GM12874 (cell line): Measurements from ENCODE around the gene P2RY2.

ENCODE experiments used
- TF ChIP-seq, protein P1 (sequence below): IDR thresholded peaks from 2 replicates; pipeline ENCODE4 v1.5.1; 2011; ENCODE audit warnings: low read depth, mild to moderate bottlenecking, control low read depth, low read length, moderate library complexity; ENCODE audit not compliant: insufficient read depth

Gene P2RY2

DNA sequence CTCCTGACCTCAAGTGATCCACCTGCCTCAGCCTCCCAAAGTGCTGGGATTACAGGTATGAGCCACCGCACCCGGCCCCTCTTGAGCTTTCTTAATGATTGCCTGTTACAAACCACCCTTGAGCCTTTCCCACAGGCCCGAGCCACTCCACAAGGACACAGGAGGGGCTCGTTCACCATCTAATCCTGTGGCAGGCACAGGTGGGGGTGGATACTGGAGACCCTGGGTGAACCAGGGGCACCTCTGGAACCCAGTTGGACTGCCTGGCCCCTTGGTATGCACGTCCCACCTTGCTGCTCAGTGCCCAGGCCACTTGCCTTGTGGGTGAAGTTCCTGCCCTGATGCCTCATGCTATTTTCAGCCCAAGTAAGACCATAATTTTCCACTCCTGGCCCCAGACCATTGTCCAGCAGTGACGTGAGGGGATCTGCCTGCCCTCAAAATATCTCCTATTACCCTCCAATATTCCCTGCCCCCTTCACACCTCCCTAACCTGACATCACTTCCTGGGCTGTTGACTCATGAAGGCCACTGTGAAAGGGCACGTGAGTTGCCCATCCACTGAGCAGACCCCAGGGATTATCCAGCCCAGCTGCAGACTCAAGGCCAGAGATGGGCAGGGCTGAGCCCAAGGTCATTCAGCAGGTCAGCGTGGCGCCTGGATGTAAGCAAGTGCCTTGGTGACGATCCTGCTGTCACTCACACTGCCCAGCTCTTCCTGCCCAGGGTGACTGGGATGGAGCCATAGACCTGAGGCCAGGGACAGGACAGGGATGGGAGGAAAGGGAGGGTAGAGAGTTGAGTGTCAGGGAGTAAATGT, 19.6 kb downstream of the P2RY2 start:
- TF ChIP-seq, protein P1, sequence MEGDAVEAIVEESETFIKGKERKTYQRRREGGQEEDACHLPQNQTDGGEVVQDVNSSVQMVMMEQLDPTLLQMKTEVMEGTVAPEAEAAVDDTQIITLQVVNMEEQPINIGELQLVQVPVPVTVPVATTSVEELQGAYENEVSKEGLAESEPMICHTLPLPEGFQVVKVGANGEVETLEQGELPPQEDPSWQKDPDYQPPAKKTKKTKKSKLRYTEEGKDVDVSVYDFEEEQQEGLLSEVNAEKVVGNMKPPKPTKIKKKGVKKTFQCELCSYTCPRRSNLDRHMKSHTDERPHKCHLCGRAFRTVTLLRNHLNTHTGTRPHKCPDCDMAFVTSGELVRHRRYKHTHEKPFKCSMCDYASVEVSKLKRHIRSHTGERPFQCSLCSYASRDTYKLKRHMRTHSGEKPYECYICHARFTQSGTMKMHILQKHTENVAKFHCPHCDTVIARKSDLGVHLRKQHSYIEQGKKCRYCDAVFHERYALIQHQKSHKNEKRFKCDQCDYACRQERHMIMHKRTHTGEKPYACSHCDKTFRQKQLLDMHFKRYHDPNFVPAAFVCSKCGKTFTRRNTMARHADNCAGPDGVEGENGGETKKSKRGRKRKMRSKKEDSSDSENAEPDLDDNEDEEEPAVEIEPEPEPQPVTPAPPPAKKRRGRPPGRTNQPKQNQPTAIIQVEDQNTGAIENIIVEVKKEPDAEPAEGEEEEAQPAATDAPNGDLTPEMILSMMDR = no peak

DNA sequence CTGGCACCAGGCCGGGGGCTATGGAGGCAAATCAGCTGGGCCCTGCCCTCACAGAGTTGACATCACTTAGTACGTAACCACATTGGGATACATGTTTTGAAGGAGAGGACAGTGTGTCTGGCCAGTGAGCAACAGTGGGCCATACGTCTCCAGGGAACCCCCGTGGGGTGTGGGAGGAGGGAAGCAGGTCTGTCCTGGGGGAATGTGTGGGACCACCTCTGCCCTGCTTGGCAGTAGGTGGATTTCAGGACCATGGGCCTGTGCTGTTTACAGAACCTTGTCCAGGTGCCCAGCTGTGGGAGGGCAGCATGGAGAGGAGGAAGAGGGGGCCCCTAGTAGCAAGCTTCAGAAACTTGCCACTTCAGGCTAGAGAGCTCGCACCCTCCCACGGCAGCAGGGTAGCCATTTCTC, 21.0 kb downstream of the P2RY2 start:
- TF ChIP-seq, protein P1 = no peak

DNA sequence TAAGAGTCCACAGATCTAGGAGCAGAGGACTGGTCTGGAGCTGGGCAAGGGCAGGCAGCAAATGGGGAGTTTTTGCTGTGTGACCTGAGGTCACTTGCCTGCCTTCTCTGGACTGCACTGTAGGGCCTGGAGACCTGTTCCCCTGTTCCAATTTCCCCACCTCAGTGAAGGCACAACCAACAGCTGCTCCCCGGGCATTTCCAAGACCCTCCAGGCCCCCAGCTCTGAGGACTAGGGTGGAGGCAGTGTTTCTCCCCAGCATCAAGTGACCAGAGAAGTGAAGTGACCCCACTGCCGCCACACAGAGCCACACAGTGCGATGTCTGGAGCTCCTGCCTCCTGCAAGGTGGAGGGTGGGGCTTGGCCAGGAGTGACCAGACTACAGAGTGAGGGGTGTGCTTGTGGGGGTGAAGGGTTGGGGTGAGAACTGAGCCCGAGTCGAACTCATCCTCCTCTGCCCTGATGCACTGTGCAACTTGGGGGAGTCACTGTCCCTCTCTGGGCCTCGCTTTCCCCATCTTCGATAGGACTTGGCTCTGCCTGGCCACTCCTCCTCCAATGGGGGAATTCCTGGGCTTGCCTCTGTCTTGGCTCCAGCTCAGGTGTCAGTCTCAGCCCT, 21.6 kb downstream of the P2RY2 start:
- TF ChIP-seq, protein P1 = no peak

DNA sequence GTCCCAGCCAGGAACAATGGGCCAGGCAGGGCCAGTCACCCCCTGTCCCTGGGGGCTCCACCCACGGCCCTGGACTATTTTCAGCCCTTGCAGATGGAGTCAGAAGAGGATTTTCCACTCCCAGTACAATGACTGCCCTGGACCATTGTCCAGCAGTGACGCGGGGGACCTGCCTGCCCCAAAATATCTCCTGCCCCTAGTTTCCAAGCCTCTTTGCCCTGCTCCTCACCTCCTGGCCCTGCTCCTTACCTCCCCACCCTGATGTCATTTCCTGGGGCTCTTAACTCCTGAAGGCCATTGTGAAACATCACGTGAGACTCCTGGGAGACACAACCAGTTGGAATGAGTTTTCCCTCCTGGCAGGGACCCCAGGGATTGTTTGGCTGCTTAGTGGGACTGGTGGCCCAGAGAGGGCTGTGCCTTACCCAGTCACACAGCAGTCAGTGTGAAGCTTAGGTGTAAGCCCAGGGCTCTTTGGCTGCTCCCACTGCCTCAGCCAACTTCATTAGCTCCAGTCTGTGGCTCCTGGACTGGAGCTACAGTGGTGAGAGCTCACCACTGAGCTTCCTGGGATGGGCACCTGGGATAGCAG, 22.2 kb downstream of the P2RY2 start:
- TF ChIP-seq, protein P1 = no peak

DNA sequence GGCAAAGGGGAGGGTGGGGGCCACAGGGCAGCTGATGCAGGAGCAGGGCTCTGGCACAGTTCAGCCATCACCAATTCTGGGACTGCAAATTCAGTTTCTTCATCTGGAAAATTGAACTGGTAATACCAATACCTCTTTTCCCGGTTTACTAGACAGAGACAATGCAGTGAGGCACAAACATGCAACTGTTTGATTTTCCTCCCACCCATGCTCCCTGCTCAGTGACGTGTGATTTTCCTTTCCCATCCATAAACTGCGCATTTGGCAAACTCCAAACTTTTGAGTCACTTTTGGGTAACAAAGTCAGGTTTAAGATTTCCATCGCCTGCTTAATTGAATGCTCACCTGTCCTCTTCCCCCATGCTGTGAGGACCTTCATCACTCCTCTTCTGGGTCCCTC, 23.2 kb downstream of the P2RY2 start:
- TF ChIP-seq, protein P1 = no peak

DNA sequence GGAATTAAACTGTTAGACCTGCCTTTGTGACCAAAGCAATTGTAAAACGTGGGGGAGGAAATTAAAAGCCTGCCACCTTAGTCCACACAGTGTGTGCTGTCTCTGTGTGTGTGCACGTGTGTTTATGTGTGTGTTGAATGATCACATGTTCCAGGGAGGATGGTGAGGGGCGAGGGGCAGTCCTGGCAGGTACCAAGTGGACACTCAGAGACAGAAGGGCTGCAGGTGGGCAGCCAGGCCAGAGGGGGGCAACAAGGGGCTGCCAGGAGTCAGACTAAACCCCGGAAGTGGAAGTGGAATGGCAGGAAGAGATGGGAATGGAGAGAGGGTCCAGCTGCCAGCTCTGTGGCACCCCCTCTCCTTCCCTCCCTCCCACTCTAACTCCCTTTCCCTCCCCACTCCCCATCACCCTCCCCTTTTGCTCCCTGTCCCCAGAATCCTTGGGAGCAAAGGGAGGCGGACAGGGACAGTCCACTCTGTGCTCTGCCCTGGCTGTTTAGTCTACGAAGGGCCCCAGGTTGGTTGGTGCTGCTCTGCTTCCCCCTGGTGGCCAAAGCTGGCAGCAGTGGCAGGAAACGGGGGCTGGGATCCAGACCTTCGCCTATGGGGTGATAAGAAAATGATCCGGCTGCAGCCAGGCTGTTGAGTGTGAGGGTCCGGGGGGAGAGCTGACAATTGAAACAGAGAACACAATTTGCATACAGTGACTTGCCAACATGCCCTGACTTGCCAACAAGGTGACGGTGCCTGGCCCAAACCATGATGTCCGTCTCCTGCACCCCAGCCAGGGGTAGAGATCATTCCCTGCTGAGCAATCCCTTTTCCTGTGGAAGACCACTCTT, 24.4 kb downstream of the P2RY2 start:
- TF ChIP-seq, protein P1 = peak; percentile 95

DNA sequence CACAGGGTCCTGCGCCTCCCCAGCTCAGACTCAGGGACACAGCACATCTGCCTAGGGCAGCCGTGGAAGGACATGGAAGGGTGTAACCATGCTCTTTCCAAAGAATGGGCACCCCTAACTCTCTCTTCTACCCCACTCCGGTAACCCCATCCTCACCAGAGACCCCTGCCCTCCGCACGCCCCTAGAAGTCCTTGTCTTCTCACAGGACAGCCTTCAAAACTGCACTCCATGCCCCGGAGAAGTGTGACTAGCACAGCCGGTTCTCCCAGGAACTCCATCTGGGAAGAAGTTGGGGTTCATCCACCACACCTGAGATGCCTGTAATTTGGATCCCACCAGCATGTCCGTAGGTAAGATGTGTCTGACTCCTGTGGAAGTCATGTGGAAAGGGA, 25.0 kb downstream of the P2RY2 start:
- TF ChIP-seq, protein P1 = no peak
